WTC11 (cell line): ENCODE data around the gene RASGRF1. TPM values are rescaled to one million over a fixed set of nuclear protein-coding genes. Genes with fewer than 3 reads are reported as not detected.

ENCODE experiments used
- ATAC-seq: fragments of 200-7000 bp; cut with Tn5 transposase; 2 replicates; pipeline ENCODE4 v1.10.0; 2021; ENCODE audit warnings: mild to moderate bottlenecking, moderate library complexity
- CTCF ChIA-PET: fragments of 300-600 bp; sonication (Branson Sonifier 250); formaldehyde crosslinking; loops from one replicate; lab custom pipeline; 2021; ENCODE audit warnings: antibody characterized with exemption; lab: Charles Lee
- POLR2A ChIA-PET: fragments of 350-600 bp; sonication (Branson Sonifier 250); formaldehyde crosslinking; loops from one replicate; lab custom pipeline; 2021; ENCODE audit warnings: antibody characterized with exemption; lab: Charles Lee
- DNase-seq: peaks from one replicate; pipeline ENCODE4 v3.0.0; 2021; ENCODE audit warnings: low spot score
- H3K27ac Mint-ChIP-seq: 2 replicates; pipeline ENCODE4 v1.8.0; 2021; ENCODE audit warnings: mixed read lengths
- H3K27me3 Mint-ChIP-seq: 2 replicates; pipeline ENCODE4 v1.8.0; 2021; ENCODE audit warnings: low read depth, mild to moderate bottlenecking, moderate library complexity, mixed read lengths
- H3K36me3 Mint-ChIP-seq: 2 replicates; pipeline ENCODE4 v1.8.0; 2021; ENCODE audit warnings: mixed read lengths
- H3K4me1 Mint-ChIP-seq: 2 replicates; pipeline ENCODE4 v1.8.0; 2022; ENCODE audit warnings: mixed read lengths
- H3K4me3 Mint-ChIP-seq: 2 replicates; pipeline ENCODE4 v1.8.0; 2021; ENCODE audit warnings: mild to moderate bottlenecking, moderate library complexity, mixed read lengths
- H3K9me3 Mint-ChIP-seq: 2 replicates; pipeline ENCODE4 v1.8.0; 2021; ENCODE audit warnings: mixed read lengths
- CBFB ChIP-seq: sonication (generic); formaldehyde crosslinking; IDR thresholded peaks from 2 replicates; pipeline ENCODE4 v1.8.1; 2022; ENCODE audit warnings: mild to moderate bottlenecking, low read depth, missing genetic modification reagents
- CREM ChIP-seq: sonication (generic); formaldehyde crosslinking; IDR thresholded peaks from 2 replicates; pipeline ENCODE4 v1.8.1; 2022; ENCODE audit warnings: mild to moderate bottlenecking, missing genetic modification reagents, moderate library complexity
- GRHL2 ChIP-seq: fragments of 250-450 bp; sonication (Bioruptor Pico); IDR thresholded peaks from 2 replicates; pipeline ENCODE4 v1.8.0; 2022; ENCODE audit warnings: mild to moderate bottlenecking, moderate library complexity; ENCODE audit not compliant: insufficient replicate concordance, severe bottlenecking
- HMGA2 ChIP-seq: fragments of 250-450 bp; sonication (Bioruptor Pico); IDR thresholded peaks from 2 replicates; pipeline ENCODE4 v1.4.0; 2021; ENCODE audit warnings: mild to moderate bottlenecking, moderate library complexity
- MXD4 ChIP-seq: fragments of 250-450 bp; sonication (Bioruptor Pico); IDR thresholded peaks from 2 replicates; pipeline ENCODE4 v1.8.0; 2021; ENCODE audit warnings: mild to moderate bottlenecking, moderate library complexity, borderline replicate concordance
- NR2C2 ChIP-seq: sonication (generic); formaldehyde crosslinking; IDR thresholded peaks from 2 replicates; pipeline ENCODE4 v1.8.0; 2022; ENCODE audit warnings: mild to moderate bottlenecking, missing genetic modification reagents
- RELA ChIP-seq: sonication (generic); formaldehyde crosslinking; IDR thresholded peaks from 2 replicates; pipeline ENCODE4 v1.8.1; 2022; ENCODE audit warnings: missing genetic modification reagents, mild to moderate bottlenecking, borderline replicate concordance
- RORB ChIP-seq: fragments of 250-450 bp; sonication (Bioruptor Pico); IDR thresholded peaks from 2 replicates; pipeline ENCODE4 v1.9.0; 2021; ENCODE audit warnings: mild to moderate bottlenecking
- ZNF671 ChIP-seq: fragments of 250-450 bp; sonication (Bioruptor Pico); IDR thresholded peaks from 2 replicates; pipeline ENCODE4 v1.8.0; 2021; ENCODE audit warnings: mild to moderate bottlenecking
- total RNA-seq: library from RNA; stranded (reverse); gene quantifications from 3 replicates; pipeline ENCODE4 v1.2.3, GENCODE V29; 2021
- TF ChIP-seq, protein P1 (sequence below): sonication (generic); formaldehyde crosslinking; IDR thresholded peaks from 2 replicates; pipeline ENCODE4 v1.8.0; 2022; ENCODE audit warnings: mild to moderate bottlenecking, missing genetic modification reagents
- TF ChIP-seq, protein P2 (sequence below): sonication (generic); formaldehyde crosslinking; IDR thresholded peaks from 2 replicates; pipeline ENCODE4 v1.8.0; 2022; ENCODE audit warnings: mild to moderate bottlenecking, missing genetic modification reagents
- TF ChIP-seq, protein P3 (sequence below): sonication (generic); formaldehyde crosslinking; IDR thresholded peaks from 2 replicates; pipeline ENCODE4 v1.8.1; 2023; ENCODE audit warnings: mild to moderate bottlenecking, missing genetic modification reagents, borderline replicate concordance
- TF ChIP-seq, protein P4 (sequence below): sonication (generic); formaldehyde crosslinking; IDR thresholded peaks from 2 replicates; pipeline ENCODE4 v1.8.1; 2022; ENCODE audit warnings: missing genetic modification reagents, borderline replicate concordance
- TF ChIP-seq, protein P5 (sequence below): fragments of 250-450 bp; sonication (Bioruptor Pico); IDR thresholded peaks from 2 replicates; pipeline ENCODE4 v1.8.0; 2021; ENCODE audit warnings: mild to moderate bottlenecking
- TF ChIP-seq, protein P6 (sequence below): sonication (generic); formaldehyde crosslinking; IDR thresholded peaks from 2 replicates; pipeline ENCODE4 v1.8.1; 2022; ENCODE audit warnings: low read depth, missing genetic modification reagents, borderline replicate concordance
- TF ChIP-seq, protein P7 (sequence below): sonication (generic); formaldehyde crosslinking; IDR thresholded peaks from 2 replicates; pipeline ENCODE4 v1.8.1; 2023; ENCODE audit warnings: mild to moderate bottlenecking, missing genetic modification reagents, moderate library complexity
- TF ChIP-seq, protein P8 (sequence below): sonication (generic); formaldehyde crosslinking; IDR thresholded peaks from 2 replicates; pipeline ENCODE4 v1.8.0; 2023; ENCODE audit warnings: missing genetic modification reagents, mild to moderate bottlenecking, borderline replicate concordance

RASGRF1 gene
- total RNA-seq, 1 experiment from 2014 or later: 0.85 TPM

DNA sequence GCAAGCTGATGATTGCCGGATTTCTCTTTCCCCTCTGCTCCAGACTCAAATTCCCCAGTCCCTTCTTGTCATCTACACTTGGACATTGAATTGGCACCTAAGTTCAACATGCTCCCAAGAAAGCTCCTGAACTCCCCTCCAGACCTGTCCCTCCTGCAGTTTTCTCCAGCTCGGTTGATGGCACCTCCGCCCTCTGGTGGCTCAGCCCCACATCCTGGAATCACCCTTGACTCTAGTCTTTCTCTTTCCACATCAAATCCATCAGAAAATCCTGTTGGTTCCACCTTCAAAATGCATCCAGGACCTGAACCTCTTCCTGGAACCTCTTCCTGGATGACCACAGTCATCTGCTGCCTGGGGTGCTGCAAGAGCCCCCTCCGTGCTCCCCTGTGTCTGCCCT is 60.1 kb downstream of the RASGRF1 start:
- H3K27ac Mint-ChIP-seq: no peak overlapping the region
- ChIA-PET CTCF (interaction anchor here (0.5 to 8.7 kb wide), 13 partner anchors 15 to 389 kb away, joined by 3 to 276 read pairs (median 4); no protein-coding TSS in a partner anchor), POLR2A (interaction anchor here (1.4 kb wide), 1 partner anchor 154 kb away, joined by 3 read pairs; no protein-coding TSS in a partner anchor)
- no peak for DNase-seq
- no peaks in the 10 kb centered on the region; the same call in 1 of the 2 replicates for H3K27me3 Mint-ChIP-seq
- peaks cover 12% of the 10 kb centered on the region for H3K9me3 Mint-ChIP-seq
- 0 out of 2 replicates have a peak, but pooled peaks cover 6% of the 10 kb centered on the region for H3K36me3 Mint-ChIP-seq
- peaks cover 13% of the 10 kb centered on the region for H3K4me1 Mint-ChIP-seq
- no peak for ATAC-seq
- no peak overlapping the region for H3K4me3 Mint-ChIP-seq
- TF ChIP-seq, protein P1, sequence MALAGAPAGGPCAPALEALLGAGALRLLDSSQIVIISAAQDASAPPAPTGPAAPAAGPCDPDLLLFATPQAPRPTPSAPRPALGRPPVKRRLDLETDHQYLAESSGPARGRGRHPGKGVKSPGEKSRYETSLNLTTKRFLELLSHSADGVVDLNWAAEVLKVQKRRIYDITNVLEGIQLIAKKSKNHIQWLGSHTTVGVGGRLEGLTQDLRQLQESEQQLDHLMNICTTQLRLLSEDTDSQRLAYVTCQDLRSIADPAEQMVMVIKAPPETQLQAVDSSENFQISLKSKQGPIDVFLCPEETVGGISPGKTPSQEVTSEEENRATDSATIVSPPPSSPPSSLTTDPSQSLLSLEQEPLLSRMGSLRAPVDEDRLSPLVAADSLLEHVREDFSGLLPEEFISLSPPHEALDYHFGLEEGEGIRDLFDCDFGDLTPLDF (CRISPR knock-in tag): no peak
- TF ChIP-seq, protein P2, sequence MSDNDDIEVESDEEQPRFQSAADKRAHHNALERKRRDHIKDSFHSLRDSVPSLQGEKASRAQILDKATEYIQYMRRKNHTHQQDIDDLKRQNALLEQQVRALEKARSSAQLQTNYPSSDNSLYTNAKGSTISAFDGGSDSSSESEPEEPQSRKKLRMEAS (CRISPR knock-in tag): no peak
- TF ChIP-seq MXD4 (CRISPR knock-in tag) (no peak), NR2C2 (no peak), GRHL2 (CRISPR knock-in tag) (no peak), RORB (no peak), HMGA2 (CRISPR knock-in tag) (no peak), CREM (CRISPR knock-in tag) (no peak), CBFB (CRISPR knock-in tag) (no peak), RELA (CRISPR knock-in tag) (no peak), ZNF671 (CRISPR knock-in tag) (no peak)
- TF ChIP-seq, protein P3, sequence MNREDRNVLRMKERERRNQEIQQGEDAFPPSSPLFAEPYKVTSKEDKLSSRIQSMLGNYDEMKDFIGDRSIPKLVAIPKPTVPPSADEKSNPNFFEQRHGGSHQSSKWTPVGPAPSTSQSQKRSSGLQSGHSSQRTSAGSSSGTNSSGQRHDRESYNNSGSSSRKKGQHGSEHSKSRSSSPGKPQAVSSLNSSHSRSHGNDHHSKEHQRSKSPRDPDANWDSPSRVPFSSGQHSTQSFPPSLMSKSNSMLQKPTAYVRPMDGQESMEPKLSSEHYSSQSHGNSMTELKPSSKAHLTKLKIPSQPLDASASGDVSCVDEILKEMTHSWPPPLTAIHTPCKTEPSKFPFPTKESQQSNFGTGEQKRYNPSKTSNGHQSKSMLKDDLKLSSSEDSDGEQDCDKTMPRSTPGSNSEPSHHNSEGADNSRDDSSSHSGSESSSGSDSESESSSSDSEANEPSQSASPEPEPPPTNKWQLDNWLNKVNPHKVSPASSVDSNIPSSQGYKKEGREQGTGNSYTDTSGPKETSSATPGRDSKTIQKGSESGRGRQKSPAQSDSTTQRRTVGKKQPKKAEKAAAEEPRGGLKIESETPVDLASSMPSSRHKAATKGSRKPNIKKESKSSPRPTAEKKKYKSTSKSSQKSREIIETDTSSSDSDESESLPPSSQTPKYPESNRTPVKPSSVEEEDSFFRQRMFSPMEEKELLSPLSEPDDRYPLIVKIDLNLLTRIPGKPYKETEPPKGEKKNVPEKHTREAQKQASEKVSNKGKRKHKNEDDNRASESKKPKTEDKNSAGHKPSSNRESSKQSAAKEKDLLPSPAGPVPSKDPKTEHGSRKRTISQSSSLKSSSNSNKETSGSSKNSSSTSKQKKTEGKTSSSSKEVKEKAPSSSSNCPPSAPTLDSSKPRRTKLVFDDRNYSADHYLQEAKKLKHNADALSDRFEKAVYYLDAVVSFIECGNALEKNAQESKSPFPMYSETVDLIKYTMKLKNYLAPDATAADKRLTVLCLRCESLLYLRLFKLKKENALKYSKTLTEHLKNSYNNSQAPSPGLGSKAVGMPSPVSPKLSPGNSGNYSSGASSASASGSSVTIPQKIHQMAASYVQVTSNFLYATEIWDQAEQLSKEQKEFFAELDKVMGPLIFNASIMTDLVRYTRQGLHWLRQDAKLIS (CRISPR knock-in tag): no peak
- TF ChIP-seq, protein P4, sequence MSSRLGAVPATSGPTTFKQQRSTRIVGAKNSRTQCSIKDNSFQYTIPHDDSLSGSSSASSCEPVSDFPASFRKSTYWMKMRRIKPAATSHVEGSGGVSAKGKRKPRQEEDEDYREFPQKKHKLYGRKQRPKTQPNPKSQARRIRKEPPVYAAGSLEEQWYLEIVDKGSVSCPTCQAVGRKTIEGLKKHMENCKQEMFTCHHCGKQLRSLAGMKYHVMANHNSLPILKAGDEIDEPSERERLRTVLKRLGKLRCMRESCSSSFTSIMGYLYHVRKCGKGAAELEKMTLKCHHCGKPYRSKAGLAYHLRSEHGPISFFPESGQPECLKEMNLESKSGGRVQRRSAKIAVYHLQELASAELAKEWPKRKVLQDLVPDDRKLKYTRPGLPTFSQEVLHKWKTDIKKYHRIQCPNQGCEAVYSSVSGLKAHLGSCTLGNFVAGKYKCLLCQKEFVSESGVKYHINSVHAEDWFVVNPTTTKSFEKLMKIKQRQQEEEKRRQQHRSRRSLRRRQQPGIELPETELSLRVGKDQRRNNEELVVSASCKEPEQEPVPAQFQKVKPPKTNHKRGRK: no peak
- TF ChIP-seq, protein P5, sequence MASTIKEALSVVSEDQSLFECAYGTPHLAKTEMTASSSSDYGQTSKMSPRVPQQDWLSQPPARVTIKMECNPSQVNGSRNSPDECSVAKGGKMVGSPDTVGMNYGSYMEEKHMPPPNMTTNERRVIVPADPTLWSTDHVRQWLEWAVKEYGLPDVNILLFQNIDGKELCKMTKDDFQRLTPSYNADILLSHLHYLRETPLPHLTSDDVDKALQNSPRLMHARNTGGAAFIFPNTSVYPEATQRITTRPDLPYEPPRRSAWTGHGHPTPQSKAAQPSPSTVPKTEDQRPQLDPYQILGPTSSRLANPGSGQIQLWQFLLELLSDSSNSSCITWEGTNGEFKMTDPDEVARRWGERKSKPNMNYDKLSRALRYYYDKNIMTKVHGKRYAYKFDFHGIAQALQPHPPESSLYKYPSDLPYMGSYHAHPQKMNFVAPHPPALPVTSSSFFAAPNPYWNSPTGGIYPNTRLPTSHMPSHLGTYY (CRISPR knock-in tag): no peak
- TF ChIP-seq, protein P6, sequence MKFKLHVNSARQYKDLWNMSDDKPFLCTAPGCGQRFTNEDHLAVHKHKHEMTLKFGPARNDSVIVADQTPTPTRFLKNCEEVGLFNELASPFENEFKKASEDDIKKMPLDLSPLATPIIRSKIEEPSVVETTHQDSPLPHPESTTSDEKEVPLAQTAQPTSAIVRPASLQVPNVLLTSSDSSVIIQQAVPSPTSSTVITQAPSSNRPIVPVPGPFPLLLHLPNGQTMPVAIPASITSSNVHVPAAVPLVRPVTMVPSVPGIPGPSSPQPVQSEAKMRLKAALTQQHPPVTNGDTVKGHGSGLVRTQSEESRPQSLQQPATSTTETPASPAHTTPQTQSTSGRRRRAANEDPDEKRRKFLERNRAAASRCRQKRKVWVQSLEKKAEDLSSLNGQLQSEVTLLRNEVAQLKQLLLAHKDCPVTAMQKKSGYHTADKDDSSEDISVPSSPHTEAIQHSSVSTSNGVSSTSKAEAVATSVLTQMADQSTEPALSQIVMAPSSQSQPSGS (CRISPR knock-in tag): no peak
- TF ChIP-seq, protein P7, sequence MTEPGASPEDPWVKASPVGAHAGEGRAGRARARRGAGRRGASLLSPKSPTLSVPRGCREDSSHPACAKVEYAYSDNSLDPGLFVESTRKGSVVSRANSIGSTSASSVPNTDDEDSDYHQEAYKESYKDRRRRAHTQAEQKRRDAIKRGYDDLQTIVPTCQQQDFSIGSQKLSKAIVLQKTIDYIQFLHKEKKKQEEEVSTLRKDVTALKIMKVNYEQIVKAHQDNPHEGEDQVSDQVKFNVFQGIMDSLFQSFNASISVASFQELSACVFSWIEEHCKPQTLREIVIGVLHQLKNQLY (CRISPR knock-in tag): no peak
- TF ChIP-seq, protein P8, sequence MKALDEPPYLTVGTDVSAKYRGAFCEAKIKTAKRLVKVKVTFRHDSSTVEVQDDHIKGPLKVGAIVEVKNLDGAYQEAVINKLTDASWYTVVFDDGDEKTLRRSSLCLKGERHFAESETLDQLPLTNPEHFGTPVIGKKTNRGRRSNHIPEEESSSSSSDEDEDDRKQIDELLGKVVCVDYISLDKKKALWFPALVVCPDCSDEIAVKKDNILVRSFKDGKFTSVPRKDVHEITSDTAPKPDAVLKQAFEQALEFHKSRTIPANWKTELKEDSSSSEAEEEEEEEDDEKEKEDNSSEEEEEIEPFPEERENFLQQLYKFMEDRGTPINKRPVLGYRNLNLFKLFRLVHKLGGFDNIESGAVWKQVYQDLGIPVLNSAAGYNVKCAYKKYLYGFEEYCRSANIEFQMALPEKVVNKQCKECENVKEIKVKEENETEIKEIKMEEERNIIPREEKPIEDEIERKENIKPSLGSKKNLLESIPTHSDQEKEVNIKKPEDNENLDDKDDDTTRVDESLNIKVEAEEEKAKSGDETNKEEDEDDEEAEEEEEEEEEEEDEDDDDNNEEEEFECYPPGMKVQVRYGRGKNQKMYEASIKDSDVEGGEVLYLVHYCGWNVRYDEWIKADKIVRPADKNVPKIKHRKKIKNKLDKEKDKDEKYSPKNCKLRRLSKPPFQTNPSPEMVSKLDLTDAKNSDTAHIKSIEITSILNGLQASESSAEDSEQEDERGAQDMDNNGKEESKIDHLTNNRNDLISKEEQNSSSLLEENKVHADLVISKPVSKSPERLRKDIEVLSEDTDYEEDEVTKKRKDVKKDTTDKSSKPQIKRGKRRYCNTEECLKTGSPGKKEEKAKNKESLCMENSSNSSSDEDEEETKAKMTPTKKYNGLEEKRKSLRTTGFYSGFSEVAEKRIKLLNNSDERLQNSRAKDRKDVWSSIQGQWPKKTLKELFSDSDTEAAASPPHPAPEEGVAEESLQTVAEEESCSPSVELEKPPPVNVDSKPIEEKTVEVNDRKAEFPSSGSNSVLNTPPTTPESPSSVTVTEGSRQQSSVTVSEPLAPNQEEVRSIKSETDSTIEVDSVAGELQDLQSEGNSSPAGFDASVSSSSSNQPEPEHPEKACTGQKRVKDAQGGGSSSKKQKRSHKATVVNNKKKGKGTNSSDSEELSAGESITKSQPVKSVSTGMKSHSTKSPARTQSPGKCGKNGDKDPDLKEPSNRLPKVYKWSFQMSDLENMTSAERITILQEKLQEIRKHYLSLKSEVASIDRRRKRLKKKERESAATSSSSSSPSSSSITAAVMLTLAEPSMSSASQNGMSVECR (CRISPR knock-in tag): no peak
